Measurements from ENCODE around the gene RBMS1. TPM values are rescaled to one million over a fixed set of nuclear protein-coding genes. Genes with fewer than 3 reads are reported as not detected.

RBMS1 gene
- total RNA-seq, 2 donors from 2014 or later = 6.3 to 21.1 TPM

DNA sequence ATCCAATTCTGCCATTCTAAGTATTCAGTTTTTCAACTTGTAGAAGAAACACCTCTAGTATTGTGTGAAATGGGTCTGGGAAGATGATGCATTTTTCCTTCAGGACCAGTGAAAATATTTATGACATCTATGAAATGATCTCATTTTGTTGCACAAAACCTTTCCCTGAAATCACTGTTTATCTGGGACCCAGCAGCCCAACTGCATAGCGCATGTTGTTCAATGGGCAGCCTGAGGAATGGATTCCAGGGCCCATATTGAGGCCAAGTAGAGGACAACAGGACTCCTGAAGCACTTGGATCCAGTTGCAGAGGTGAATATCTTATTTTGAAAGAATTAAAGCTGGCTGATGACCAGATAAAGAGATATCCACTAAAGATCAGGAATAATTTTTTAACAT lies 7.3 kb downstream of the RBMS1 start:
- no peak for DNase-seq
- TF ChIP-seq, protein P1, sequence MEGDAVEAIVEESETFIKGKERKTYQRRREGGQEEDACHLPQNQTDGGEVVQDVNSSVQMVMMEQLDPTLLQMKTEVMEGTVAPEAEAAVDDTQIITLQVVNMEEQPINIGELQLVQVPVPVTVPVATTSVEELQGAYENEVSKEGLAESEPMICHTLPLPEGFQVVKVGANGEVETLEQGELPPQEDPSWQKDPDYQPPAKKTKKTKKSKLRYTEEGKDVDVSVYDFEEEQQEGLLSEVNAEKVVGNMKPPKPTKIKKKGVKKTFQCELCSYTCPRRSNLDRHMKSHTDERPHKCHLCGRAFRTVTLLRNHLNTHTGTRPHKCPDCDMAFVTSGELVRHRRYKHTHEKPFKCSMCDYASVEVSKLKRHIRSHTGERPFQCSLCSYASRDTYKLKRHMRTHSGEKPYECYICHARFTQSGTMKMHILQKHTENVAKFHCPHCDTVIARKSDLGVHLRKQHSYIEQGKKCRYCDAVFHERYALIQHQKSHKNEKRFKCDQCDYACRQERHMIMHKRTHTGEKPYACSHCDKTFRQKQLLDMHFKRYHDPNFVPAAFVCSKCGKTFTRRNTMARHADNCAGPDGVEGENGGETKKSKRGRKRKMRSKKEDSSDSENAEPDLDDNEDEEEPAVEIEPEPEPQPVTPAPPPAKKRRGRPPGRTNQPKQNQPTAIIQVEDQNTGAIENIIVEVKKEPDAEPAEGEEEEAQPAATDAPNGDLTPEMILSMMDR (IDR thresholded peaks at IDR 0.05) = no peak
- Histone ChIP-seq H3K4me3 (no peak overlapping the region), H3K36me3 (no peaks in the 10 kb centered on the region), H3K4me1 (no peaks in the 10 kb centered on the region), H3K27me3 (no peaks in the 10 kb centered on the region), H3K9ac (ENCODE audit: low read depth in 2 of 2, low read length in 2 of 2) (no peak overlapping the region), H3K9me3 (no peaks in the 10 kb centered on the region), H3K27ac (no peak overlapping the region)
- intact Hi-C loops (cut with DNase I) = no loop called here

DNA sequence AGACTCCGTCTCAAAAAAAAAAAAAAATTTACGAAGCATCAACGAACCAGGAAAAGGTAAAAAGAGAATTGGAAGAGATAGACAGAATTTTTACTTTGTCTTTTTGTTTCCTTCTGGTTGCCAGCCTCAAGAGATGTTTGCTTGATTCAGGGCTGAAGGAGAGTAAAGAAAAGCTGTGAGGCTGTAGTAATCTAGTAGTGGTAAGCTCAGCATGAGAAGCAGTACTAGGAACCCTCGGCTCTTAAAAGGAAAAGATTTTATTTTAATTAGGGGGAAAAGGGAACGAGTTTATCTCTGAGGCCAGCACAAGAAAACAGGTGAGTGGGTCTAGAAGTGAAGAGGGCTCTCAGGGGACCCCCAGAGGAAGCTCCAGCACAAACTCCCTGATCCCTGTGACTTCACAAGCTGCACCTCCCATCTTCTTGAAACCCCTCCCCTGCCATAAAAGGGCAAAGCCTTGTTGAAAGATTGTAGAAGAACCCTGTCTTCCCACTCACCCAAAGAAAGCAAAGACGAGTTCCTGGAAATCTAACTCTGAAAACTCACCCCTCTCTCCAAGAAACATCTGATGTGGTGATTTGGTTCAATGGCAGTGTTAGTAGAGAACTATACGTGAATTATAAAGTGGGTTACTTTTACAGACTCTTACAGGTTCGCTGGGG lies 8.6 kb downstream of the RBMS1 start:
- no peak overlapping the region for H3K4me3 ChIP-seq
- no peak for DNase-seq
- no peaks in the 10 kb centered on the region for H3K36me3 ChIP-seq
- no peaks in the 10 kb centered on the region for H3K4me1 ChIP-seq
- no peaks in the 10 kb centered on the region for H3K27me3 ChIP-seq
- no peak overlapping the region for H3K27ac ChIP-seq
- intact Hi-C loops (cut with DNase I) = no loop called here
- TF ChIP-seq, protein P1 (IDR thresholded peaks at IDR 0.05) = no peak
- H3K9ac ChIP-seq (ENCODE audit: low read depth in 2 of 2, low read length in 2 of 2) = no peak overlapping the region
- H3K9me3 ChIP-seq = no peaks in the 10 kb centered on the region

DNA sequence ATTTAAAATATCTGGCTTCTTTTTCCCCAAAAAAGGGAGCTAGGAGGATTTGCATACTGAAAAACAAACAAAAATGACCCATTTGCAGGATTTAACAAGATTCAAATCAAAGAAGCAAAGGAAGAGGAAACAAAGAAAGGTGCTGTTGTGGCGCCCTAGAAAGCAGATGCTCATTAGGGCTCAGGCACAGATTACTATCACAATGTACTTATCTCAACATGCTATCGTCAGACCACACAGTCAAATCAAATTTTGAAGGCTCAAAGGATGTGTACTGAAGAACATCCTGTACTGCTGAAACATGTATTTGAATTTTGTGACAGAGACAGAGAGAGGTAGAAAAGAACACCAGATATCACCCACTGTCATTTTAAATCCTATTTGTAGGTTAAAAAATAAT lies 10.9 kb downstream of the RBMS1 start:
- intact Hi-C loops (cut with DNase I) = no loop called here
- Histone ChIP-seq H3K27ac (no peak overlapping the region), H3K27me3 (no peaks in the 10 kb centered on the region), H3K4me1 (no peaks in the 10 kb centered on the region), H3K9me3 (no peaks in the 10 kb centered on the region), H3K4me3 (no peak overlapping the region), H3K36me3 (no peaks in the 10 kb centered on the region), H3K9ac (ENCODE audit: low read depth in 2 of 2, low read length in 2 of 2) (no peak overlapping the region)
- DNase-seq = no peak
- TF ChIP-seq, protein P1 (IDR thresholded peaks at IDR 0.05) = no peak

DNA sequence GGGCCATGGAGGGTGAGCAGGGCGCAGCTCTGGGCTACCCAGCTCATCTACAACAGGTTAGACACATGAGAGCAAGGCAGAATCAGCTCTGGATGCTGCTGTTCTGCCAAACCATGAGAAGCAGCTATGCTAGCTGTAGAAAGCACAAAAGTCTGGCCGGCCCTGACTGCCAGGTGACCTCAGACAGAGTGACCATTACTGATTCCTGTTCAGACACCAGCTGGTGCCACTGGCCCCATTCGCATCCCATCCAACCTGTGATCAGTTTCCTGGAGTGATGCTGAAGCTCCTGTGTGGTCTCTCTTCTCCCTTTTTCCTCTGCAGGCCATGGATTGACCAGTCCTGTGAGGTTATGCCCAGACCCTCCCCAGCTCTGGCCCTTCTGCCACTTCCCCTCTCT lies 14.3 kb downstream of the RBMS1 start:
- no peak overlapping the region for H3K9ac ChIP-seq (ENCODE audit: low read depth in 2 of 2, low read length in 2 of 2)
- H3K4me3 ChIP-seq = no peak overlapping the region
- H3K27ac ChIP-seq = no peak overlapping the region
- TF ChIP-seq, protein P1 (IDR thresholded peaks at IDR 0.05) = no peak
- no peaks in the 10 kb centered on the region for H3K27me3 ChIP-seq
- DNase-seq = no peak
- no peaks in the 10 kb centered on the region for H3K9me3 ChIP-seq
- H3K36me3 ChIP-seq = no peaks in the 10 kb centered on the region
- no peaks in the 10 kb centered on the region for H3K4me1 ChIP-seq
- intact Hi-C loops (cut with DNase I) = no loop called here

DNA sequence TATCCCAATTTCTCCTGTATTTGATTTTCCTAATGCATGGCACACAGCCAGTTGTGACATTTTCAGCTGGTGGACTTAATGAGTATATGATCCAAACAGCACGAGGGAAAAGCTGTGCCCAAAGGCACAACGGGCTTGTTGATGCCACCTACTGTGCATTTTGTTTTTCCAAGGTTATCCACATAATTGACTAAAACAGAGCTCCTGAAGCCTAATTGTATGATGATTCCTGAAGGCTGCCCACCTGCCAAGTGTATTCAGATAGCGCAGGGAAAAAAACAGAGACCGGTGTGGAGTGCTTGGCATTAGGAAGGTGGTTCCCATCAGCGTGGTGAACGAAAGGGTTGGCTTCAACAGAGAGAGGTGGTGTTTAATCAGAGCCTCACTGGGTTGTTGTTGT lies 14.9 kb downstream of the RBMS1 start:
- intact Hi-C loops (cut with DNase I) = no loop called here
- TF ChIP-seq, protein P1 (IDR thresholded peaks at IDR 0.05) = no peak
- no peaks in the 10 kb centered on the region for H3K27me3 ChIP-seq
- DNase-seq = no peak
- H3K27ac ChIP-seq = no peak overlapping the region
- H3K4me1 ChIP-seq = no peaks in the 10 kb centered on the region
- H3K9ac ChIP-seq (ENCODE audit: low read depth in 2 of 2, low read length in 2 of 2) = no peak overlapping the region
- H3K4me3 ChIP-seq = no peak overlapping the region
- no peaks in the 10 kb centered on the region for H3K36me3 ChIP-seq
- H3K9me3 ChIP-seq = no peaks in the 10 kb centered on the region
